ENCODE measurements around the gene LMBR1L. TPM values are rescaled to one million over a fixed set of nuclear protein-coding genes. Genes with fewer than 3 reads are reported as not detected.
A peak's percentile ranks its signal among the peaks of the same experiment; 100 is the strongest.

Gene LMBR1L
- total and polyA plus RNA-seq, 2 of the 13 experiments (the other 11 are each of a cell fraction or from before 2014, with no cell fraction given), result 12.2 to 65.9 TPM

DNA sequence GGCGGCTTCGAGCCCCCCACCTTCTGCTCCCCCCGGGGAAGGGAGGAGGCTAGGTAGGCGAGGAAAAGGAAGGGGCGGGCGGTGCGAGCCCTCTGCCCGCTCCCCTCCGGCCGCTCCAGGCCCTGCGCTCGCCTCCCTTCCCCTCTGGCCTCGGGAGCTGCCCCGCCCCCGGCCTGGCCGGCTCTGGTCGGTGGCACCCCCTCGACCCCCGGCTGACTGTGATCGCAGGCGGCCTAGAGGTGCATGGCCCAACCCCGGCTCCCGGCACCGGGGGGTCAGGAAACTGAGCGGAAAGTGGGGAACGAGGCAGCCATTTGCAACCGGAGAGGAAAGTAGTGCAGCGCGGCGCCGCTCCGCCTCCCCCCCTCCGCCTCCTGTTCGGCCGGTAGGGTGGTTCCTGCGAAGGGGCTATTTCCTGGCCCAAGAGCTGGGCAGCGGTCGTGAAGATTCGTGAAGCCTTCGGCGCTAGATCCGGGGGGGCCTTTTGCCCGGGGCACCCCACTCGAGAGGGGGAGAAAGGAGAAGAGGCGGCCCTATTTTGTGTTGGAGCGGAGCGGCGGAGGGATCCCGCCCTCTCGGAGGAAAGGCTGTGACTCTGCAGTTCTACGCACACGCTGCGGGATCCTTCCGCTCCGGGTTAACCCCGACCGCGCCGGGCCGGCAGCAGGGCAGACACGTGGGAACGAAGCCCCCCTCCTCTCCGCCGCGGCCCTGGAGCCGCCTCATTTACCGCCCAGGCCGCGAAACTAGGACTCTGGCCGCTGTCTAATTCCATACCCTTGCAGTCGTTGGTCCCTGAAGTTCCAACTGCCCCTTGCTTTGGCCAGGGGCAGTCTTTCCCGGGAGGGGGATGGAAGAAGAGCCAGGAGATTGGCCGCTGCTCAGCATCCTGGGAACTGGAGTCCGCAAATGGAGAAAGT is 50.1 kb downstream of the LMBR1L start, which contains the start of gene KMT2D (continued):
- TF ChIP-seq, protein P1, sequence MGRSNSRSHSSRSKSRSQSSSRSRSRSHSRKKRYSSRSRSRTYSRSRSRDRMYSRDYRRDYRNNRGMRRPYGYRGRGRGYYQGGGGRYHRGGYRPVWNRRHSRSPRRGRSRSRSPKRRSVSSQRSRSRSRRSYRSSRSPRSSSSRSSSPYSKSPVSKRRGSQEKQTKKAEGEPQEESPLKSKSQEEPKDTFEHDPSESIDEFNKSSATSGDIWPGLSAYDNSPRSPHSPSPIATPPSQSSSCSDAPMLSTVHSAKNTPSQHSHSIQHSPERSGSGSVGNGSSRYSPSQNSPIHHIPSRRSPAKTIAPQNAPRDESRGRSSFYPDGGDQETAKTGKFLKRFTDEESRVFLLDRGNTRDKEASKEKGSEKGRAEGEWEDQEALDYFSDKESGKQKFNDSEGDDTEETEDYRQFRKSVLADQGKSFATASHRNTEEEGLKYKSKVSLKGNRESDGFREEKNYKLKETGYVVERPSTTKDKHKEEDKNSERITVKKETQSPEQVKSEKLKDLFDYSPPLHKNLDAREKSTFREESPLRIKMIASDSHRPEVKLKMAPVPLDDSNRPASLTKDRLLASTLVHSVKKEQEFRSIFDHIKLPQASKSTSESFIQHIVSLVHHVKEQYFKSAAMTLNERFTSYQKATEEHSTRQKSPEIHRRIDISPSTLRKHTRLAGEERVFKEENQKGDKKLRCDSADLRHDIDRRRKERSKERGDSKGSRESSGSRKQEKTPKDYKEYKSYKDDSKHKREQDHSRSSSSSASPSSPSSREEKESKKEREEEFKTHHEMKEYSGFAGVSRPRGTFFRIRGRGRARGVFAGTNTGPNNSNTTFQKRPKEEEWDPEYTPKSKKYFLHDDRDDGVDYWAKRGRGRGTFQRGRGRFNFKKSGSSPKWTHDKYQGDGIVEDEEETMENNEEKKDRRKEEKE (IDR thresholded peaks at IDR 0.05), result no peak
- no peak for TF ChIP-seq NPAS2 (CRISPR knock-in tag; IDR thresholded peaks at IDR 0.05; ENCODE audit: borderline replicate concordance)
- TF ChIP-seq, protein P2, sequence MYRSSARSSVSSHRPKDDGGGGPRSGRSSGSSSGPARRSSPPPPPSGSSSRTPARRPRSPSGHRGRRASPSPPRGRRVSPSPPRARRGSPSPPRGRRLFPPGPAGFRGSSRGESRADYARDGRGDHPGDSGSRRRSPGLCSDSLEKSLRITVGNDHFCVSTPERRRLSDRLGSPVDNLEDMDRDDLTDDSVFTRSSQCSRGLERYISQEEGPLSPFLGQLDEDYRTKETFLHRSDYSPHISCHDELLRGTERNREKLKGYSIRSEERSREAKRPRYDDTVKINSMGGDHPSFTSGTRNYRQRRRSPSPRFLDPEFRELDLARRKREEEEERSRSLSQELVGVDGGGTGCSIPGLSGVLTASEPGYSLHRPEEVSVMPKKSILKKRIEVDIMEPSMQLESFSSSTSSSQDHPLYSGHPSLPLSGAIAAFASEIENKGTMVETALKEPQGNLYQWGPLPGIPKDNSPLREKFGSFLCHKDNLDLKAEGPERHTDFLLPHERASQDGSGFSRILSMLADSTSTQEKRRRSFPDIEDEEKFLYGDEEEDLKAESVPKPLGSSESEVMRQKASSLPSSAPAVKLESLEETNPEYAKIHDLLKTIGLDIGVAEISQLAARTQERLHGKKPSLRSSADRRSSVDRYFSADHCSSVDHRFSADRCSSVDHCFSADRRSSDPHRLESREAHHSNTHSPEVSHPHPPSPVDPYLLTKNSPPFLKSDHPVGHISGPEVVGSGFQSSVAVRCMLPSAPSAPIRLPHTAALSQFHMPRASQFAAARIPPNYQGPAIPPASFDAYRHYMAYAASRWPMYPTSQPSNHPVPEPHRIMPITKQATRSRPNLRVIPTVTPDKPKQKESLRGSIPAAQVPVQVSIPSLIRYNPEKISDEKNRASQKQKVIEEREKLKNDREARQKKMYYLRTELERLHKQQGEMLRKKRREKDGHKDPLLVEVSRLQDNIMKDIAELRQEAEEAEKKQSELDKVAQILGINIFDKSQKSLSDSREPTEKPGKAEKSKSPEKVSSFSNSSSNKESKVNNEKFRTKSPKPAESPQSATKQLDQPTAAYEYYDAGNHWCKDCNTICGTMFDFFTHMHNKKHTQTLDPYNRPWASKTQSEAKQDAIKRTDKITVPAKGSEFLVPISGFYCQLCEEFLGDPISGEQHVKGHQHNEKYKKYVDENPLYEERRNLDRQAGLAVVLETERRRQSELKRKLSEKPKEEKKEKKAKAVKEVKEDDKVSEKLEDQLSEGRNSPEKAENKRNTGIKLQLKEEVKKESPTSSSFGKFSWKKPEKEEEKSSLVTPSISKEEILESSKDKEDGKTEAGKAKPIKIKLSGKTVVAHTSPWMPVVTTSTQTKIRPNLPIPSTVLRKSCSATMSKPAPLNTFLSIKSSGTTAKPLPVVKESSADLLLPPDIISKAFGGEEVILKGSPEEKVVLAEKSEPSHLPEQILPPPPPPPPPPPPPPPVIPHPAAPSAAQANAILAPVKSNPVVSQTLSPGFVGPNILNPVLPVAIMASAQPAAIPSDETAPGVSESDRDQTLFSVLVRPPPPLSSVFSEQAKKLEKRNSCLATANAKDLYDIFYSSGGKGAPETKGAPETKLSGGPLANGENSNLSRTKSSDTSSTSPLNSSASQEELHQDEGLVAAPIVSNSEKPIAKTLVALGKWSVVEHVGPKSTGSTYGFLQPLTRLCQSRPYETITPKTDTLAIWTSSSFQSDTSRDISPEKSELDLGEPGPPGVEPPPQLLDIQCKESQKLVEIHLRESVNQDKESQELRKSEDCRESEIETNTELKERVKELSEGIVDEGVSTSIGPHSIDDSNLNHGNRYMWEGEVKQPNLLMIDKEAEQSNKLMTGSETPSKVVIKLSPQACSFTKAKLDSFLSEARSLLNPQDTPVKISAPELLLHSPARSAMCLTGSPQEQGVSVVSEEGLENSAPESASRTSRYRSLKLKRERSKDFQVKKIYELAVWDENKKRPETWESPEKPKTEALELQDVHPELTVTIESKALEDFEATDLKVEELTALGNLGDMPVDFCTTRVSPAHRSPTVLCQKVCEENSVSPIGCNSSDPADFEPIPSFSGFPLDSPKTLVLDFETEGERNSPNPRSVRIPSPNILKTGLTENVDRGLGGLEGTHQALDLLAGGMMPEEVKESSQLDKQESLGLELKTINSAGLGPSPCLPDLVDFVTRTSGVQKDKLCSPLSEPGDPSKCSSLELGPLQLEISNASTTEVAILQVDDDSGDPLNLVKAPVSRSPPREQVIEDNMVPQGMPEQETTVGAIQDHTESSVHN (CRISPR knock-in tag; IDR thresholded peaks at IDR 0.05), result no peak
- 0 out of 2 replicates have a peak, but pooled peaks have one; percentile 11 for TF ChIP-seq HHEX (CRISPR knock-in tag; IDR thresholded peaks at IDR 0.05)
- peak; percentile 57; the same call in 1 of the 2 replicates for TF ChIP-seq KLF11 (CRISPR knock-in tag; IDR thresholded peaks at IDR 0.05)
- TF ChIP-seq, protein P3, sequence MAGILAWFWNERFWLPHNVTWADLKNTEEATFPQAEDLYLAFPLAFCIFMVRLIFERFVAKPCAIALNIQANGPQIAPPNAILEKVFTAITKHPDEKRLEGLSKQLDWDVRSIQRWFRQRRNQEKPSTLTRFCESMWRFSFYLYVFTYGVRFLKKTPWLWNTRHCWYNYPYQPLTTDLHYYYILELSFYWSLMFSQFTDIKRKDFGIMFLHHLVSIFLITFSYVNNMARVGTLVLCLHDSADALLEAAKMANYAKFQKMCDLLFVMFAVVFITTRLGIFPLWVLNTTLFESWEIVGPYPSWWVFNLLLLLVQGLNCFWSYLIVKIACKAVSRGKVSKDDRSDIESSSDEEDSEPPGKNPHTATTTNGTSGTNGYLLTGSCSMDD (CRISPR knock-in tag; IDR thresholded peaks at IDR 0.05), result no peak
- TF ChIP-seq, protein P4, sequence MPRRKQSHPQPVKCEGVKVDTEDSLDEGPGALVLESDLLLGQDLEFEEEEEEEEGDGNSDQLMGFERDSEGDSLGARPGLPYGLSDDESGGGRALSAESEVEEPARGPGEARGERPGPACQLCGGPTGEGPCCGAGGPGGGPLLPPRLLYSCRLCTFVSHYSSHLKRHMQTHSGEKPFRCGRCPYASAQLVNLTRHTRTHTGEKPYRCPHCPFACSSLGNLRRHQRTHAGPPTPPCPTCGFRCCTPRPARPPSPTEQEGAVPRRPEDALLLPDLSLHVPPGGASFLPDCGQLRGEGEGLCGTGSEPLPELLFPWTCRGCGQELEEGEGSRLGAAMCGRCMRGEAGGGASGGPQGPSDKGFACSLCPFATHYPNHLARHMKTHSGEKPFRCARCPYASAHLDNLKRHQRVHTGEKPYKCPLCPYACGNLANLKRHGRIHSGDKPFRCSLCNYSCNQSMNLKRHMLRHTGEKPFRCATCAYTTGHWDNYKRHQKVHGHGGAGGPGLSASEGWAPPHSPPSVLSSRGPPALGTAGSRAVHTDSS (CRISPR knock-in tag; conservative IDR thresholded peaks at IDR 0.05), result no peak
- TF ChIP-seq SATB2 (CRISPR knock-in tag; IDR thresholded peaks at IDR 0.05), result no peak; the same call in 1 of the 2 replicates
- no peak for TF ChIP-seq FOXM1 (CRISPR knock-in tag; IDR thresholded peaks at IDR 0.05)
- peak; percentile 88 for TF ChIP-seq SRSF1 (optimal IDR thresholded peaks at IDR 0.05; ENCODE audit: low read depth, low read length)
- TF ChIP-seq ZMYM4 (CRISPR knock-in tag; IDR thresholded peaks at IDR 0.05), result peak; percentile 79
- no peak for TF ChIP-seq RARG (CRISPR knock-in tag; IDR thresholded peaks at IDR 0.05; ENCODE audit: low read depth)
- TF ChIP-seq ZNF224 (CRISPR knock-in tag; IDR thresholded peaks at IDR 0.05), result peak; percentile 85
- 0 out of 2 replicates have a peak, but pooled peaks have one; percentile 65 for TF ChIP-seq ZNF749 (CRISPR knock-in tag; IDR thresholded peaks at IDR 0.05; ENCODE audit: borderline replicate concordance)
- TF ChIP-seq KLF9 (CRISPR knock-in tag; IDR thresholded peaks at IDR 0.05; ENCODE audit: low read depth), result no peak
